WTC11 (cell line): ENCODE data around the gene RPEL1.

ENCODE experiments used
- E2F1 ChIP-seq: sonication (generic); formaldehyde crosslinking; IDR thresholded peaks from 2 replicates; pipeline ENCODE4 v1.8.0; 2022; ENCODE audit warnings: mild to moderate bottlenecking, missing genetic modification reagents
- ELF4 ChIP-seq: sonication (generic); formaldehyde crosslinking; IDR thresholded peaks from 2 replicates; pipeline ENCODE4 v1.8.1; 2022; ENCODE audit warnings: low read depth, mild to moderate bottlenecking, moderate library complexity, missing genetic modification reagents
- FOXP4 ChIP-seq: sonication (generic); formaldehyde crosslinking; IDR thresholded peaks from 2 replicates; pipeline ENCODE4 v1.8.0; 2022; ENCODE audit warnings: mild to moderate bottlenecking, missing genetic modification reagents
- NFYB ChIP-seq: sonication (generic); formaldehyde crosslinking; conservative IDR thresholded peaks from 2 replicates; pipeline ENCODE4 v1.8.0; 2022; ENCODE audit warnings: low read depth, missing genetic modification reagents
- NR2C2 ChIP-seq: sonication (generic); formaldehyde crosslinking; IDR thresholded peaks from 2 replicates; pipeline ENCODE4 v1.8.0; 2022; ENCODE audit warnings: mild to moderate bottlenecking, missing genetic modification reagents
- NR3C1 ChIP-seq: sonication (generic); formaldehyde crosslinking; conservative IDR thresholded peaks from 2 replicates; pipeline ENCODE4 v1.8.1; 2023; ENCODE audit warnings: low read depth, mild to moderate bottlenecking, missing genetic modification reagents
- PRDM15 ChIP-seq: sonication (generic); formaldehyde crosslinking; IDR thresholded peaks from 2 replicates; pipeline ENCODE4 v1.8.0; 2022; ENCODE audit warnings: missing genetic modification reagents
- SMAD3 ChIP-seq: sonication (generic); formaldehyde crosslinking; IDR thresholded peaks from 2 replicates; pipeline ENCODE4 v1.8.0; 2022; ENCODE audit warnings: missing genetic modification reagents, mild to moderate bottlenecking, borderline replicate concordance
- TEAD4 ChIP-seq: sonication (generic); formaldehyde crosslinking; IDR thresholded peaks from 2 replicates; pipeline ENCODE4 v1.8.0; 2022; ENCODE audit warnings: mild to moderate bottlenecking, missing genetic modification reagents
- TP53 ChIP-seq: sonication (generic); formaldehyde crosslinking; IDR thresholded peaks from 2 replicates; pipeline ENCODE4 v1.8.1; 2023; ENCODE audit warnings: mild to moderate bottlenecking, missing genetic modification reagents
- TF ChIP-seq, protein P1 (sequence below): fragments of 200-600 bp; IDR thresholded peaks from 2 replicates; pipeline ENCODE4 v1.8.0; 2022; ENCODE audit warnings: antibody characterized with exemption
- TF ChIP-seq, protein P2 (sequence below): sonication (generic); formaldehyde crosslinking; IDR thresholded peaks from 2 replicates; pipeline ENCODE4 v1.8.1; 2023; ENCODE audit warnings: mild to moderate bottlenecking, missing genetic modification reagents, moderate library complexity

DNA sequence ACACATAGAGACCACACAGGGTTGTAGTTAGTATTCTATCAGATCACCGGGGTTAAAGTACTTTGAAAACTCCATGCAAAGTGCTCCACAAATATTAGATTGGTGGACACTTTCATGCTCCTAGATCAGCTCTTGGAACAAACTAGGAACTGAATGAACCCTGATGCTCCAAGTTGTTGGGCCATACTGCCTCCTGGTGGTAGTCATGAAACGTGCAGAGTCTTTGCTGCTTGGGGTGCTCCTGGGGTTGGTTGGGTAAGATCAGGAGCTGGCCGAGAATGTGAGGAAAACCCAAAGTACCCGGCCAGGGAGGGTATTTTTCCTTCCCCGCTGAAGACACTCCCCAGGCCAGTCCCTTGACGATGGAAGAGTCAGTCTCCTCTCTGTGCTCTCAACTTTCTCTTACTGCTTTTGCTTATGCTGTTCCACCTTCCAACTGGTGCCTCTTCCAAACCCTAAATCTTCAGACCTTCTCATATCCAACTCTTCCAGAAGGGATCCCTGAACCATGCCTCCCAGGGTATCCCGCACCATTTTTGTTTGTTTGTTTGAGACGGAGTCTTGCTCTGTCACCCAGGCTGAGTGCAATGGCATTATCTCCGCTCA, 918 bp upstream of the RPEL1 start:
- TF ChIP-seq SMAD3 (CRISPR knock-in tag) = no peak
- TF ChIP-seq E2F1 (CRISPR knock-in tag) = no peak
- TF ChIP-seq TP53 (CRISPR knock-in tag) = no peak
- no peak for TF ChIP-seq FOXP4 (CRISPR knock-in tag)
- TF ChIP-seq, protein P1, sequence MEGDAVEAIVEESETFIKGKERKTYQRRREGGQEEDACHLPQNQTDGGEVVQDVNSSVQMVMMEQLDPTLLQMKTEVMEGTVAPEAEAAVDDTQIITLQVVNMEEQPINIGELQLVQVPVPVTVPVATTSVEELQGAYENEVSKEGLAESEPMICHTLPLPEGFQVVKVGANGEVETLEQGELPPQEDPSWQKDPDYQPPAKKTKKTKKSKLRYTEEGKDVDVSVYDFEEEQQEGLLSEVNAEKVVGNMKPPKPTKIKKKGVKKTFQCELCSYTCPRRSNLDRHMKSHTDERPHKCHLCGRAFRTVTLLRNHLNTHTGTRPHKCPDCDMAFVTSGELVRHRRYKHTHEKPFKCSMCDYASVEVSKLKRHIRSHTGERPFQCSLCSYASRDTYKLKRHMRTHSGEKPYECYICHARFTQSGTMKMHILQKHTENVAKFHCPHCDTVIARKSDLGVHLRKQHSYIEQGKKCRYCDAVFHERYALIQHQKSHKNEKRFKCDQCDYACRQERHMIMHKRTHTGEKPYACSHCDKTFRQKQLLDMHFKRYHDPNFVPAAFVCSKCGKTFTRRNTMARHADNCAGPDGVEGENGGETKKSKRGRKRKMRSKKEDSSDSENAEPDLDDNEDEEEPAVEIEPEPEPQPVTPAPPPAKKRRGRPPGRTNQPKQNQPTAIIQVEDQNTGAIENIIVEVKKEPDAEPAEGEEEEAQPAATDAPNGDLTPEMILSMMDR = peak; percentile 85
- TF ChIP-seq, protein P2, sequence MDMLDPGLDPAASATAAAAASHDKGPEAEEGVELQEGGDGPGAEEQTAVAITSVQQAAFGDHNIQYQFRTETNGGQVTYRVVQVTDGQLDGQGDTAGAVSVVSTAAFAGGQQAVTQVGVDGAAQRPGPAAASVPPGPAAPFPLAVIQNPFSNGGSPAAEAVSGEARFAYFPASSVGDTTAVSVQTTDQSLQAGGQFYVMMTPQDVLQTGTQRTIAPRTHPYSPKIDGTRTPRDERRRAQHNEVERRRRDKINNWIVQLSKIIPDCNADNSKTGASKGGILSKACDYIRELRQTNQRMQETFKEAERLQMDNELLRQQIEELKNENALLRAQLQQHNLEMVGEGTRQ = no peak
- no peak for TF ChIP-seq NFYB
- TF ChIP-seq TEAD4 (CRISPR knock-in tag) = no peak
- TF ChIP-seq ELF4 (CRISPR knock-in tag) = no peak
- TF ChIP-seq NR3C1 (CRISPR knock-in tag) = no peak
- TF ChIP-seq NR2C2 = no peak
- TF ChIP-seq PRDM15 (CRISPR knock-in tag) = no peak
